GM18505 (cell line): ENCODE data around the gene USP30.

ENCODE experiments used
- ATAC-seq: cut with Tn5 transposase; IDR thresholded peaks from one replicate; pipeline ENCODE4 v1.9.1; 2021; ENCODE audit not compliant: unreplicated experiment
- POLR2A ChIP-seq: IDR thresholded peaks from 4 replicates; pipeline ENCODE4 v1.6.1; 2011; ENCODE audit warnings: borderline replicate concordance; ENCODE audit not compliant: insufficient read depth, insufficient read length; ENCODE audit errors: extremely low read depth

The USP30 gene

GRCh38 chr12:109134186-109134917 is 82.0 kb downstream of the USP30 start:
- ATAC-seq: no peak
- no peak for TF ChIP-seq POLR2A

GRCh38 chr12:109137055-109137454 is 84.7 kb downstream of the USP30 start:
- no peak for TF ChIP-seq POLR2A
- ATAC-seq: no peak
